Thymus (tissue), 11 donors: ENCODE results near the gene SPSB4. TPM values are rescaled to one million over a fixed set of nuclear protein-coding genes. Genes with fewer than 3 reads are reported as not detected.
"Not testable (repeated sequence)": the region's sequence is repeated elsewhere in the genome, so short reads cannot be mapped to it uniquely, and the experiment has no call there.

ENCODE experiments used
- DNase-seq, 9 donors: peaks; one replicate each; pipeline ENCODE4 v3.0.0-alpha.2; 2013; ENCODE audit warnings: low spot score in 9 of 9, low read depth in 6 of 9, missing footprints in 1 of 9
- H3K27ac ChIP-seq, 2 donors: one replicate each; pipeline ENCODE4 v1.5.1; 2013; ENCODE audit warnings: control low read depth in 1 of 2, low read depth in 1 of 2, low read length in 1 of 2, mild to moderate bottlenecking in 1 of 2, moderate library complexity in 1 of 2
- H3K27me3 ChIP-seq, 2 donors: one replicate each; pipeline ENCODE4 v1.5.1; 2013; ENCODE audit warnings: low read length in 1 of 2; ENCODE audit not compliant: control insufficient read depth in 2 of 2, insufficient read depth in 1 of 2
- H3K36me3 ChIP-seq, 2 donors: one replicate each; pipeline ENCODE4 v1.5.1; 2013; ENCODE audit warnings: low read length in 1 of 2, mild to moderate bottlenecking in 1 of 2, moderate library complexity in 1 of 2; ENCODE audit not compliant: control insufficient read depth in 2 of 2, insufficient read depth in 2 of 2
- H3K4me1 ChIP-seq, 2 donors: one replicate each; pipeline ENCODE4 v1.5.1; 2013; ENCODE audit warnings: low read length in 2 of 2; ENCODE audit not compliant: control insufficient read depth in 2 of 2, insufficient read depth in 2 of 2
- H3K4me3 ChIP-seq, 2 donors: one replicate each; pipeline ENCODE4 v1.5.1; 2013; ENCODE audit warnings: low read length in 2 of 2, control low read depth in 1 of 2, mild to moderate bottlenecking in 1 of 2
- H3K9me3 ChIP-seq, 2 donors: one replicate each; pipeline ENCODE4 v1.5.1; 2013; ENCODE audit warnings: low read length in 1 of 2, mild to moderate bottlenecking in 1 of 2; ENCODE audit not compliant: control insufficient read depth in 2 of 2, insufficient read depth in 1 of 2
- WGBS: extraction: QIAGEN DNeasy Blood & Tissue Kit; methylation state at CpG from one replicate; pipeline ENCODE4 v1.1.7; 2013; 5-methylcytosine and 5-hydroxymethylcytosine counted together
- polyA plus RNA-seq: library from polyadenylated mRNA; stranded (reverse); fragments of 200-250 nt; gene quantifications from one replicate; pipeline ENCODE4 v1.2.3, GENCODE V29; 2013
- total RNA-seq: library from RNA; stranded (reverse); fragments of 120-200 nt; gene quantifications from one replicate; pipeline ENCODE4 v1.2.4, GENCODE V29; 2013
- donor health status: healthy.

Gene SPSB4
- total and polyA plus RNA-seq, 2 donors: 0.30 to 0.47 TPM

GRCh38 chr3:141105828-141106628 is 54.9 kb downstream of the SPSB4 start:
- Histone ChIP-seq H3K27me3 (no peaks in the 10 kb centered on the region), H3K4me1 (peaks cover 0 to 7% of the 10 kb centered on the region in 2 donors), H3K27ac (no peak overlapping the region), H3K36me3 (no peaks in the 10 kb centered on the region), H3K9me3 (peaks cover 0 to 4% of the 10 kb centered on the region in 2 donors), H3K4me3 (no peak overlapping the region)
- 43% methylated on average over 7 of the region's 7 CpGs for WGBS
- peak; percentile 43 to 87 (median 72) for DNase-seq

GRCh38 chr3:141106842-141107241 is 55.7 kb downstream of the SPSB4 start:
- Histone ChIP-seq H3K4me3 (no peak overlapping the region), H3K9me3 (peaks cover 0 to 4% of the 10 kb centered on the region in 2 donors), H3K36me3 (no peaks in the 10 kb centered on the region), H3K27me3 (no peaks in the 10 kb centered on the region), H3K4me1 (peaks cover under 1 to 13% of the 10 kb centered on the region in 2 donors), H3K27ac (no peak overlapping the region)
- no peak for DNase-seq
- WGBS: 98% methylated on average over 2 of the region's 2 CpGs

GRCh38 chr3:141108039-141108438 is 56.9 kb downstream of the SPSB4 start:
- Histone ChIP-seq H3K27ac (no peak overlapping the region), H3K4me1 (peaks cover 2 to 16% of the 10 kb centered on the region in 2 donors), H3K27me3 (no peaks in the 10 kb centered on the region), H3K36me3 (no peaks in the 10 kb centered on the region), H3K4me3 (no peak overlapping the region), H3K9me3 (peaks cover 0 to 4% of the 10 kb centered on the region in 2 donors)
- WGBS: 72% methylated on average over 6 of the region's 6 CpGs
- no peak for DNase-seq

GRCh38 chr3:141109751-141110150 is 58.6 kb downstream of the SPSB4 start:
- H3K36me3 ChIP-seq: no peaks in the 10 kb centered on the region
- peaks cover 0 to 4% of the 10 kb centered on the region in 2 donors for H3K9me3 ChIP-seq
- H3K27ac ChIP-seq: no peak overlapping the region
- WGBS: 82% methylated on average over 7 of the region's 7 CpGs
- peaks cover 2 to 14% of the 10 kb centered on the region in 2 donors for H3K4me1 ChIP-seq
- no peaks in the 10 kb centered on the region for H3K27me3 ChIP-seq
- H3K4me3 ChIP-seq: no peak overlapping the region
- DNase-seq: no peak

GRCh38 chr3:141110322-141110721 is 59.2 kb downstream of the SPSB4 start:
- no peak for DNase-seq
- Histone ChIP-seq H3K36me3 (no peaks in the 10 kb centered on the region), H3K27me3 (no peaks in the 10 kb centered on the region), H3K27ac (no peak overlapping the region), H3K9me3 (peaks cover 0 to 4% of the 10 kb centered on the region in 2 donors), H3K4me3 (no peak overlapping the region), H3K4me1 (peaks cover 2 to 14% of the 10 kb centered on the region in 2 donors)

GRCh38 chr3:141111364-141112155 is 60.4 kb downstream of the SPSB4 start:
- whole genome bisulfite sequencing: 65% methylated on average over 12 of the region's 12 CpGs
- H3K36me3 ChIP-seq: no peaks in the 10 kb centered on the region
- no peak for DNase-seq

GRCh38 chr3:141112686-141113297 is 61.6 kb downstream of the SPSB4 start:
- H3K4me1 ChIP-seq: peaks cover 2 to 24% of the 10 kb centered on the region in 2 donors
- H3K36me3 ChIP-seq: no peaks in the 10 kb centered on the region
- no peaks in the 10 kb centered on the region for H3K27me3 ChIP-seq
- 90% methylated on average over 3 of the region's 3 CpGs for WGBS
- no peak for DNase-seq
- no peak overlapping the region for H3K27ac ChIP-seq
- H3K9me3 ChIP-seq: peaks cover 0 to 4% of the 10 kb centered on the region in 2 donors
- no peak overlapping the region for H3K4me3 ChIP-seq

More at GRCh38 chr3:141111364-141112155, 60.4 kb downstream of the SPSB4 start:
- no peak overlapping the region for H3K27ac ChIP-seq
- peaks cover 2 to 20% of the 10 kb centered on the region in 2 donors for H3K4me1 ChIP-seq
- no peak overlapping the region for H3K4me3 ChIP-seq
- no peaks in the 10 kb centered on the region for H3K27me3 ChIP-seq
- H3K9me3 ChIP-seq: peaks cover 0 to 4% of the 10 kb centered on the region in 2 donors

- WGBS: 99% methylated on average over 6 of the region's 6 CpGs
- not testable (repeated sequence) for H3K4me3 ChIP-seq, H3K27ac ChIP-seq, H3K36me3 ChIP-seq, H3K27me3 ChIP-seq, H3K9me3 ChIP-seq, DNase-seq
- H3K4me1 ChIP-seq: peaks cover 2 to 24% of the 10 kb centered on the region in 2 donors
These were observed 62.5 kb downstream of the SPSB4 start for GRCh38 chr3:141113680-141114079.
